Spleen (tissue), 7 donors: Measurements from ENCODE around the gene SLC45A1.

Source experiments
- CTCF ChIP-seq, 11 experiments: fragments of 200-600 bp in 7 of 11; fragments of 450-650 bp in 4 of 11; sonication (generic) in 4 of 11; IDR thresholded peaks in 8 of 11; conservative IDR thresholded peaks in 3 of 11; 1 replicate in 7 of 11; 2 replicates in 4 of 11; pipeline versions ENCODE4 v1.4.0 to v1.8.0; 2016 to 2021; ENCODE audit warnings: antibody characterized with exemption in 11 of 11, inconsistent platforms in 4 of 11, mild to moderate bottlenecking in 1 of 11
- POLR2A ChIP-seq, 3 donors: fragments of 450-650 bp; IDR thresholded peaks; one replicate each; pipeline ENCODE4 v1.5.1; 2017; ENCODE audit warnings: antibody characterized with exemption in 3 of 3, mild to moderate bottlenecking in 1 of 3
- donor health status: DM: no; HTN: no; CAD: no; lungs with moderate emphysema.
- donor health status: DM: no; HTN: no; CAD: no.
- donor health status: DM: no; HTN: no; CAD: no.

GRCh38 chr1:8312235-8313218 lies 5.4 kb upstream of the SLC45A1 start:
- TF ChIP-seq CTCF (IDR thresholded peaks at IDR 0.05 in 8 of 11, conservative IDR thresholded peaks at IDR 0.05 in 3 of 11), result no peak
- no peak for TF ChIP-seq POLR2A (IDR thresholded peaks at IDR 0.05)
